DMS153 treated with DMSO at 0.1 percent for 48 hours (cell line): ENCODE data around the gene CLCN2.
"Not testable (repeated sequence)": the region's sequence is repeated elsewhere in the genome, so short reads cannot be mapped to it uniquely, and the experiment has no call there.

ENCODE experiments used
- DNase-seq: peaks from one replicate; lab custom pipeline; 2025; ENCODE audit not compliant: unreplicated experiment; lab: John Stamatoyannopoulos, UW

The CLCN2 gene

GRCh38 chr3:184347321-184348056 is 13.9 kb downstream of the CLCN2 start:
- no peak for DNase-seq

- DNase-seq, result no peak
Observed at GRCh38 chr3:184346480-184347190, 14.8 kb downstream of the CLCN2 start.

- peak; percentile 34 for DNase-seq
Observed at GRCh38 chr3:184345317-184346144, 15.9 kb downstream of the CLCN2 start.

- DNase-seq, result no peak
Observed at GRCh38 chr3:184344579-184345316, 16.7 kb downstream of the CLCN2 start.

- no peak for DNase-seq
Observed at GRCh38 chr3:184343200-184343876, 18.1 kb downstream of the CLCN2 start.

GRCh38 chr3:184341925-184342324 is 19.5 kb downstream of the CLCN2 start:
- DNase-seq, result no peak

GRCh38 chr3:184339451-184340135 is 21.8 kb downstream of the CLCN2 start:
- DNase-seq, result not testable (repeated sequence)

GRCh38 chr3:184339001-184339400 is 22.4 kb downstream of the CLCN2 start:
- DNase-seq, result peak; percentile 44

- DNase-seq, result peak; percentile 91
Observed at GRCh38 chr3:184338511-184338945, 22.9 kb downstream of the CLCN2 start.

GRCh38 chr3:184337981-184338380 is 23.4 kb downstream of the CLCN2 start:
- no peak for DNase-seq

- no peak for DNase-seq
Observed at GRCh38 chr3:184337399-184337714, 24.0 kb downstream of the CLCN2 start, which contains the start of gene FAM131A. Gene FAM131A (plus strand): TSS chr3:184337600. CDS start chr3:184337631, 31 bp downstream.

GRCh38 chr3:184336547-184337398 is 24.6 kb downstream of the CLCN2 start:
- peak; percentile 53 for DNase-seq

- DNase-seq, result peak; percentile 46
Observed at GRCh38 chr3:184335661-184336546, 25.5 kb downstream of the CLCN2 start.

- no peak for DNase-seq
Observed at GRCh38 chr3:184335291-184335660, 26.1 kb downstream of the CLCN2 start.

GRCh38 chr3:184334470-184335158 is 26.8 kb downstream of the CLCN2 start:
- DNase-seq, result no peak

- no peak for DNase-seq
Observed at GRCh38 chr3:184333700-184334099, 27.7 kb downstream of the CLCN2 start.

- no peak for DNase-seq
Observed at GRCh38 chr3:184333190-184333589, 28.2 kb downstream of the CLCN2 start.
